ENCODE measurements around the gene RHBG. TPM values are rescaled to one million over a fixed set of nuclear protein-coding genes. Genes with fewer than 3 reads are reported as not detected.

Gene RHBG
- total RNA-seq, 1 experiment from 2014 or later: 1.5 TPM

DNA sequence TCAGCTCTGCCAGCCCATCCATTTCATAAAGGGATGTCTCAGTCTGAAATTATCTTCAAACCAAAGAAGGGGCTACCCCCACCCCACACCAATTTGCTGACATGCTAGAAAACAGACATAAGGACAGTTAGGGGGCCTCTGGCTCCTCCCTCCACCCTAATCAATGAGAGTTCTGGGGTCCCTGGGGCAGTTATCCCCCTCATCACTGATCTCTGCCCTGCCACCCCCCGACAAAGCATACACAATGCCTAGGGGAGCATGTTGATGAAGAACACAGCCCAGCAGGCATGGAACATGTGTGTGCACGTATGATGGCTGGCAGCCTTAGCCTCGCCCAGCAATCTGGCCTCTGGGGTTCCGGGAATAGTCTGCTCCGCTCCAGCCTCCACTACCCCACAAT, 58.9 kb downstream of the RHBG start:
- H3K27me3 Mint-ChIP-seq (ENCODE audit: low read depth): peaks cover 100% of the 10 kb centered on the region
- H4K91ac ChIP-seq (ENCODE audit: insufficient read length, low read depth, low read length): no peak overlapping the region

More for the DNA sequence above, 58.9 kb downstream of the RHBG start:
- H2BK5ac ChIP-seq (ENCODE audit: insufficient read length, low read length): no peak overlapping the region
- no peaks in the 10 kb centered on the region for H4K20me1 ChIP-seq (ENCODE audit: control insufficient read depth, insufficient read depth, insufficient read length)
- H3K56ac ChIP-seq (ENCODE audit: insufficient read length, low read depth, low read length): no peak overlapping the region
- H2BK12ac ChIP-seq (ENCODE audit: insufficient read length, low read depth, low read length): no peak overlapping the region
- H3K79me1 ChIP-seq (ENCODE audit: insufficient read depth, low read depth, low read length, poor library complexity, severe bottlenecking): no peaks in the 10 kb centered on the region
- no peak overlapping the region for H2BK20ac ChIP-seq (ENCODE audit: low read depth, low read length, poor library complexity, severe bottlenecking)
- no peak overlapping the region for H3K4me3 Mint-ChIP-seq
- H3K23ac ChIP-seq (ENCODE audit: insufficient read length, low read depth, low read length): no peak overlapping the region
- no peak overlapping the region for H3K4me2 ChIP-seq (ENCODE audit: insufficient read depth, insufficient read length, low read length)
- no peak overlapping the region for H4K8ac ChIP-seq (replicated peaks; ENCODE audit: insufficient read length, low read depth, low read length)
- no peak overlapping the region for H3K14ac ChIP-seq (ENCODE audit: insufficient read depth, low read length)
- no peak overlapping the region for H3T11ph ChIP-seq (ENCODE audit: low read length)
- H3K4me1 ChIP-seq (ENCODE audit: insufficient read depth, low read length): peaks cover 7% of the 10 kb centered on the region; the same call in 1 of the 2 replicates
- H3K79me2 ChIP-seq (ENCODE audit: insufficient read depth, low read length): no peaks in the 10 kb centered on the region
- no peak overlapping the region for H3K9ac ChIP-seq (ENCODE audit: extremely low read depth, insufficient read length, low read length)
- no peak overlapping the region for H2BK15ac ChIP-seq (ENCODE audit: low read depth, low read length)
- DNase-seq: no peak
- H2AFZ ChIP-seq (ENCODE audit: low read length): no peak overlapping the region
- TF ChIP-seq, protein P1, sequence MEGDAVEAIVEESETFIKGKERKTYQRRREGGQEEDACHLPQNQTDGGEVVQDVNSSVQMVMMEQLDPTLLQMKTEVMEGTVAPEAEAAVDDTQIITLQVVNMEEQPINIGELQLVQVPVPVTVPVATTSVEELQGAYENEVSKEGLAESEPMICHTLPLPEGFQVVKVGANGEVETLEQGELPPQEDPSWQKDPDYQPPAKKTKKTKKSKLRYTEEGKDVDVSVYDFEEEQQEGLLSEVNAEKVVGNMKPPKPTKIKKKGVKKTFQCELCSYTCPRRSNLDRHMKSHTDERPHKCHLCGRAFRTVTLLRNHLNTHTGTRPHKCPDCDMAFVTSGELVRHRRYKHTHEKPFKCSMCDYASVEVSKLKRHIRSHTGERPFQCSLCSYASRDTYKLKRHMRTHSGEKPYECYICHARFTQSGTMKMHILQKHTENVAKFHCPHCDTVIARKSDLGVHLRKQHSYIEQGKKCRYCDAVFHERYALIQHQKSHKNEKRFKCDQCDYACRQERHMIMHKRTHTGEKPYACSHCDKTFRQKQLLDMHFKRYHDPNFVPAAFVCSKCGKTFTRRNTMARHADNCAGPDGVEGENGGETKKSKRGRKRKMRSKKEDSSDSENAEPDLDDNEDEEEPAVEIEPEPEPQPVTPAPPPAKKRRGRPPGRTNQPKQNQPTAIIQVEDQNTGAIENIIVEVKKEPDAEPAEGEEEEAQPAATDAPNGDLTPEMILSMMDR (conservative IDR thresholded peaks at IDR 0.05): no peak
- no peak overlapping the region for H3K4ac ChIP-seq (ENCODE audit: low read depth, low read length)
- H3K27me3 ChIP-seq (ENCODE audit: insufficient read depth, low read length): peaks cover 66% of the 10 kb centered on the region
- H3K27ac ChIP-seq (ENCODE audit: insufficient read length, low read depth, low read length): no peak overlapping the region
- H3K18ac ChIP-seq (ENCODE audit: insufficient read length, low read depth, low read length): no peak overlapping the region
- H3K9me3 ChIP-seq (ENCODE audit: control insufficient read depth, low read depth, low read length): no peaks in the 10 kb centered on the region
- peaks cover 4% of the 10 kb centered on the region for H3K23me2 ChIP-seq (ENCODE audit: insufficient read length, low read depth, low read length, poor library complexity, severe bottlenecking)
- H3K36me3 Mint-ChIP-seq (ENCODE audit: insufficient read depth in 1 of 3, low read depth in 3 of 3): no peaks in the 10 kb centered on the region; a peak in 1 of 7 replicates
- peaks cover 0 to under 1% of the 10 kb centered on the region in 2 experiments; a peak in 1 of 5 replicates for H3K9me3 Mint-ChIP-seq
- H3K27ac Mint-ChIP-seq: no peak overlapping the region
- no peak overlapping the region for H2BK120ac ChIP-seq (ENCODE audit: low read depth, low read length, poor library complexity, severe bottlenecking)
- WGBS (ENCODE audit: extremely low coverage, insufficient read length, low lambda C conversion rate): no CpG with 5 or more reads among the region's 5 CpGs
- no peak overlapping the region for H2AK5ac ChIP-seq (ENCODE audit: insufficient read length, low read length)
- H3K4me1 Mint-ChIP-seq: peaks cover 51 to 54% of the 10 kb centered on the region in 2 experiments
- no peak overlapping the region for H4K5ac ChIP-seq (ENCODE audit: insufficient read length, low read depth, low read length)
